ENCODE data around the gene ACY1. TPM values are rescaled to one million over a fixed set of nuclear protein-coding genes. Genes with fewer than 3 reads are reported as not detected.
"Not testable (repeated sequence)": the region's sequence is repeated elsewhere in the genome, so short reads cannot be mapped to it uniquely, and the experiment has no call there.

The ACY1 gene
- total and polyA plus RNA-seq, 10 of the 15 experiments (the other 5 are each of a cell fraction or from before 2014, with no cell fraction given) = 18.5 to 42.2 (median 27.8) TPM

DNA sequence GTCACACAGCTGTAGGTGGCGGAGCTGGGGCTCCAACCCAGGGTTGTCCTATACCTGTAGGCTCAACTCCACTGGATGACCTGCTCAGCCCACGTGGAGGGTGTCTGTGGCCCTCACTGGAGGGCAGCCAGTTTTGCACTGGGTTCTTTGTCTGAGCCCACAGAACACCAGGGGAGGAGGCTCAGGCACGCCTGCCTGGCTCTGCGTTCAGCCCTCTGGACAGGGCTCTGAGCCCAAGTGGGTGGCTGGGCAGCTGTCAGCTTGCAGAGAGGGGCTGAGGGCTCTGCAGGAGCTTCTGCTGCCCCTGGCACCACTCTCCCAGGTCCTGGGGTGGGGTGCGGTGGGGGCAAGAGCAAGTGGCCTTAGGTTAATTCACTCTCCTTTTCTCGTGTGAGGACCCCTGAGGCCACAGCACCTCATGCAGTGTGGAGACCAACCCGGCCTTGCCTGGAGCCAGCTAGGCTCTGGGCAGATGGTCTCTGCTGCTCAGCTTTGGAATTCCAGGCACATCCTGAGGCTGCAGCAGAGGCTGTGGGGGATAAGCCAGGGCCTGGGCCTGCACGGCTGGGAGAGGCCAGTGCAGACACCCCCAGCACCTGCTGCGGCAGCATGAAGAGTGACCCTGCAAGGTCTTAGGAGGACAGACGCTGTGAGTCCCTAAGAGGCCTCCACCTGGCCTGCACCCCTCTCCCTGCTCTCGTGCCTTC lies 49.5 kb downstream of the ACY1 start:
- Histone ChIP-seq H3K4me3 (no peak overlapping the region), H3K79me2 (ENCODE audit: control insufficient read depth, insufficient read depth, low read length) (no peaks in the 10 kb centered on the region), H3K36me3 (ENCODE audit: control insufficient read depth in 2 of 2, insufficient read depth in 2 of 2, low read length in 1 of 2) (no peaks in the 10 kb centered on the region), H3K9ac (ENCODE audit: control insufficient read depth, insufficient read depth, low read length) (no peak overlapping the region), H3K4me2 (ENCODE audit: control insufficient read depth, insufficient read depth) (no peak overlapping the region), H4K20me1 (ENCODE audit: control insufficient read depth, insufficient read depth) (no peaks in the 10 kb centered on the region), H3K27me3 (replicated peaks in 1 of 2; ENCODE audit: control insufficient read depth in 2 of 2, insufficient read depth in 2 of 2, low read length in 1 of 2) (no peaks in the 10 kb centered on the region), H3K27ac (ENCODE audit: control insufficient read depth, insufficient read depth) (no peak overlapping the region), H2AFZ (ENCODE audit: control insufficient read depth, low read depth, low read length) (no peak overlapping the region), H3K4me1 (ENCODE audit: control insufficient read depth, insufficient read depth, low read length) (peaks cover 7% of the 10 kb centered on the region; the same call in 1 of the 2 replicates), H3K9me3 (replicated peaks; ENCODE audit: control insufficient read depth, insufficient read depth, low read length) (no peaks in the 10 kb centered on the region; the same call in 2 of the 3 replicates)
- intact Hi-C loops (cut with micrococcal nuclease; ENCODE audit: unreplicated experiment) = no loop called here
- ATAC-seq (no peak), DNase-seq (ENCODE audit: low read depth, low spot score) (no peak), FAIRE-seq (no peak)
- POLR2A ChIA-PET = interaction anchor here (0.9 to 1.0 kb wide), 2 partner anchors 9 to 19 kb away, joined by 4 to 5 read pairs; no protein-coding TSS in a partner anchor
- WGBS (ENCODE audit: insufficient coverage, insufficient replicate concordance, low lambda C conversion rate, missing lambda C conversion rate) = 61% methylated on average over 11 of the region's 11 CpGs
- SMC1A ChIA-PET (ENCODE audit: uncharacterized antibody, unreplicated experiment) = interaction anchor here (0.9 to 1.2 kb wide), 2 partner anchors 9 to 21 kb away, joined by 3 to 5 read pairs; no protein-coding TSS in a partner anchor
- TF ChIP-seq ZNF24 (IDR thresholded peaks at IDR 0.05) (no peak), IKZF2 (IDR thresholded peaks at IDR 0.05) (no peak), DPF2 (IDR thresholded peaks at IDR 0.05) (no peak), YBX1 (IDR thresholded peaks at IDR 0.05) (no peak), EP300 (IDR thresholded peaks at IDR 0.05; ENCODE audit: borderline replicate concordance in 1 of 2, control insufficient read depth in 1 of 2, low read depth in 2 of 2, low read length in 2 of 2) (no peak), JUNB (IDR thresholded peaks at IDR 0.05) (no peak), ZNF622 (IDR thresholded peaks at IDR 0.05) (no peak), TAF1 (IDR thresholded peaks at IDR 0.05; ENCODE audit: borderline replicate concordance, low read depth, low read length) (no peak), POLR2AphosphoS2 (IDR thresholded peaks at IDR 0.05; ENCODE audit: low read depth, low read length) (no peak), CUX1 (IDR thresholded peaks at IDR 0.05; ENCODE audit: insufficient replicate concordance, low read depth, low read length) (no peak)
- TF ChIP-seq, protein P1, sequence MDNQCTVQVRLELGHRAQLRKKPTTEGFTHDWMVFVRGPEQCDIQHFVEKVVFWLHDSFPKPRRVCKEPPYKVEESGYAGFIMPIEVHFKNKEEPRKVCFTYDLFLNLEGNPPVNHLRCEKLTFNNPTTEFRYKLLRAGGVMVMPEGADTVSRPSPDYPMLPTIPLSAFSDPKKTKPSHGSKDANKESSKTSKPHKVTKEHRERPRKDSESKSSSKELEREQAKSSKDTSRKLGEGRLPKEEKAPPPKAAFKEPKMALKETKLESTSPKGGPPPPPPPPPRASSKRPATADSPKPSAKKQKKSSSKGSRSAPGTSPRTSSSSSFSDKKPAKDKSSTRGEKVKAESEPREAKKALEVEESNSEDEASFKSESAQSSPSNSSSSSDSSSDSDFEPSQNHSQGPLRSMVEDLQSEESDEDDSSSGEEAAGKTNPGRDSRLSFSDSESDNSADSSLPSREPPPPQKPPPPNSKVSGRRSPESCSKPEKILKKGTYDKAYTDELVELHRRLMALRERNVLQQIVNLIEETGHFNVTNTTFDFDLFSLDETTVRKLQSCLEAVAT (IDR thresholded peaks at IDR 0.05) = no peak
- RAD21 ChIA-PET (ENCODE audit: unreplicated experiment) = no interaction called here
- in situ Hi-C loops (cut with MboI) = no loop called here
- CTCF ChIA-PET = interaction anchor here (0.7 to 1.4 kb wide), 3 partner anchors 20 to 112 kb away, joined by 3 to 4 read pairs (median 3); no protein-coding TSS in a partner anchor
- no TSS peak for BruUV-seq (replicated peaks)

GRCh38 chr3:52033748-52034147 lies 50.4 kb downstream of the ACY1 start:
- H2AFZ ChIP-seq (ENCODE audit: control insufficient read depth, low read depth, low read length); ATAC-seq; DNase-seq (ENCODE audit: low read depth, low spot score); RAD21 ChIA-PET (ENCODE audit: unreplicated experiment); BruUV-seq (replicated peaks); H3K4me1 ChIP-seq (ENCODE audit: control insufficient read depth, insufficient read depth, low read length); H3K27ac ChIP-seq (ENCODE audit: control insufficient read depth, insufficient read depth); FAIRE-seq; POLR2A ChIA-PET; H3K9ac ChIP-seq (ENCODE audit: control insufficient read depth, insufficient read depth, low read length); H3K79me2 ChIP-seq (ENCODE audit: control insufficient read depth, insufficient read depth, low read length); CTCF ChIA-PET; intact Hi-C loops (cut with micrococcal nuclease; ENCODE audit: unreplicated experiment); H3K4me2 ChIP-seq (ENCODE audit: control insufficient read depth, insufficient read depth); H3K4me3 ChIP-seq; in situ Hi-C loops (cut with MboI); H4K20me1 ChIP-seq (ENCODE audit: control insufficient read depth, insufficient read depth); H3K9me3 ChIP-seq (replicated peaks; ENCODE audit: control insufficient read depth, insufficient read depth, low read length); H3K36me3 ChIP-seq (ENCODE audit: control insufficient read depth in 2 of 2, insufficient read depth in 2 of 2, low read length in 1 of 2); H3K27me3 ChIP-seq (replicated peaks in 1 of 2; ENCODE audit: control insufficient read depth in 2 of 2, insufficient read depth in 2 of 2, low read length in 1 of 2): not testable (repeated sequence)
- 70% methylated on average over 6 of the region's 6 CpGs for WGBS (ENCODE audit: insufficient coverage, insufficient replicate concordance, low lambda C conversion rate, missing lambda C conversion rate)
- SMC1A ChIA-PET (ENCODE audit: uncharacterized antibody, unreplicated experiment) = interaction anchor here (0.9 kb wide), 1 partner anchor 20 kb away, joined by 5 read pairs; no protein-coding TSS in a partner anchor

Measured in GM12878 (cell line).